Measurements from ENCODE around the gene GALNT11. TPM values are rescaled to one million over a fixed set of nuclear protein-coding genes. Genes with fewer than 3 reads are reported as not detected.

GALNT11 gene
- total RNA-seq, 1 experiment from 2014 or later = 15.1 TPM

DNA sequence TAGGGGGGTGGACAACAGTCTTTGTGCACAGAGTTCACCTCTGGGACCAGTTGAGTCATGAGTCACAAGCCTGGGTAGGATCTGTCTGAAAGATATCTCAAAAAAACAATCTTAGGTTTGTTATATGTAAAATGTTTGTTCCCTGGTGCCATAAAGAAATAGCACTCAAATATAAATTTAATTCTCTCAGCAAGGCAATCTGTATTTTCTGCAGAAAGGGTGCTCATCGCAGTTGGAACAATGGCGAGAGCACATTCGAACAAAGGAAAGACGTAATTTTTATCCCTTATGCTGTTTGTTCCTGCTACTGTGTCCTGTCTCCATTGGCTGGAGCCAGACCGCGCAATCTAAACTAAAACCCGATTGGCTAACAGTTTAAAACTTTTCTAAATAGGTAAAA, 63.7 kb downstream of the GALNT11 start:
- H3K9me3 Mint-ChIP-seq (ENCODE audit: unreplicated experiment) = peaks cover 7% of the 10 kb centered on the region
- no TSS peak for BruUV-seq (replicated peaks)
- ChIA-PET POLR2A (no interaction called here), CTCF (no interaction called here)
- TF ChIP-seq, protein P1, sequence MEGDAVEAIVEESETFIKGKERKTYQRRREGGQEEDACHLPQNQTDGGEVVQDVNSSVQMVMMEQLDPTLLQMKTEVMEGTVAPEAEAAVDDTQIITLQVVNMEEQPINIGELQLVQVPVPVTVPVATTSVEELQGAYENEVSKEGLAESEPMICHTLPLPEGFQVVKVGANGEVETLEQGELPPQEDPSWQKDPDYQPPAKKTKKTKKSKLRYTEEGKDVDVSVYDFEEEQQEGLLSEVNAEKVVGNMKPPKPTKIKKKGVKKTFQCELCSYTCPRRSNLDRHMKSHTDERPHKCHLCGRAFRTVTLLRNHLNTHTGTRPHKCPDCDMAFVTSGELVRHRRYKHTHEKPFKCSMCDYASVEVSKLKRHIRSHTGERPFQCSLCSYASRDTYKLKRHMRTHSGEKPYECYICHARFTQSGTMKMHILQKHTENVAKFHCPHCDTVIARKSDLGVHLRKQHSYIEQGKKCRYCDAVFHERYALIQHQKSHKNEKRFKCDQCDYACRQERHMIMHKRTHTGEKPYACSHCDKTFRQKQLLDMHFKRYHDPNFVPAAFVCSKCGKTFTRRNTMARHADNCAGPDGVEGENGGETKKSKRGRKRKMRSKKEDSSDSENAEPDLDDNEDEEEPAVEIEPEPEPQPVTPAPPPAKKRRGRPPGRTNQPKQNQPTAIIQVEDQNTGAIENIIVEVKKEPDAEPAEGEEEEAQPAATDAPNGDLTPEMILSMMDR (IDR thresholded peaks at IDR 0.05; ENCODE audit: unreplicated experiment) = no peak
- no peaks in the 10 kb centered on the region for H3K27me3 Mint-ChIP-seq (ENCODE audit: insufficient read depth, unreplicated experiment)
- DNase-seq (ENCODE audit: unreplicated experiment) = no peak
- no peak overlapping the region for H3K4me3 Mint-ChIP-seq (ENCODE audit: unreplicated experiment)
- intact Hi-C loops (cut with micrococcal nuclease) = no loop called here
- no peak overlapping the region for H3K27ac Mint-ChIP-seq (ENCODE audit: low read depth, unreplicated experiment)
- H3K4me1 Mint-ChIP-seq (ENCODE audit: insufficient read depth, unreplicated experiment) = peaks cover 10% of the 10 kb centered on the region
- no peaks in the 10 kb centered on the region for H3K36me3 Mint-ChIP-seq (ENCODE audit: insufficient read depth, unreplicated experiment)

DNA sequence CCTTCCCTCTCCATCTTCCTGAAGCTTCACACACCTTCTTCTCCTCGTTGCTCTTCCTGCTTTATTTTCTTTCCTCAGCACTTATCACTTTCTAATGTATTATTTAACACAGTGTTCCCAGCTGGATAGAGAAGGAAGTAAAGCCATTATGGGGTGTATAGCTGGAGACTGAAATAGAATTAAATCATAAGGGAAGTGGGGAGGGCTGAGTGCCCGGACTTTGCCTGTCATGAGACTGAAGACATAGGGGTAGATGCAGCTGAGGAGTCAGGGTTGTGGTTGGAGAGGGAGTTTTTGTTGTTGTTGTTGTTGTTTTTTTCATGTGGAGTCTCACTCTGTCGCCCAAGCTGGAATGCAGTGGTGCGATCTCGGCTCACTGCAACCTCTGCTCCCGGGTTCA, 65.3 kb downstream of the GALNT11 start:
- TF ChIP-seq, protein P1 (IDR thresholded peaks at IDR 0.05; ENCODE audit: unreplicated experiment) = no peak
- intact Hi-C loops (cut with micrococcal nuclease) = no loop called here
- H3K27me3 Mint-ChIP-seq (ENCODE audit: insufficient read depth, unreplicated experiment) = no peaks in the 10 kb centered on the region
- H3K27ac Mint-ChIP-seq (ENCODE audit: low read depth, unreplicated experiment) = no peak overlapping the region
- DNase-seq (ENCODE audit: unreplicated experiment) = no peak
- ChIA-PET CTCF (interaction anchor here (0.6 kb wide), 2 partner anchors 740 to 798 kb away, joined by 3 read pairs; no protein-coding TSS in a partner anchor), POLR2A (no interaction called here)
- peaks cover 10% of the 10 kb centered on the region for H3K4me1 Mint-ChIP-seq (ENCODE audit: insufficient read depth, unreplicated experiment)
- H3K36me3 Mint-ChIP-seq (ENCODE audit: insufficient read depth, unreplicated experiment) = no peaks in the 10 kb centered on the region
- peaks cover 7% of the 10 kb centered on the region for H3K9me3 Mint-ChIP-seq (ENCODE audit: unreplicated experiment)
- H3K4me3 Mint-ChIP-seq (ENCODE audit: unreplicated experiment) = no peak overlapping the region
- BruUV-seq (replicated peaks) = no TSS peak

DNA sequence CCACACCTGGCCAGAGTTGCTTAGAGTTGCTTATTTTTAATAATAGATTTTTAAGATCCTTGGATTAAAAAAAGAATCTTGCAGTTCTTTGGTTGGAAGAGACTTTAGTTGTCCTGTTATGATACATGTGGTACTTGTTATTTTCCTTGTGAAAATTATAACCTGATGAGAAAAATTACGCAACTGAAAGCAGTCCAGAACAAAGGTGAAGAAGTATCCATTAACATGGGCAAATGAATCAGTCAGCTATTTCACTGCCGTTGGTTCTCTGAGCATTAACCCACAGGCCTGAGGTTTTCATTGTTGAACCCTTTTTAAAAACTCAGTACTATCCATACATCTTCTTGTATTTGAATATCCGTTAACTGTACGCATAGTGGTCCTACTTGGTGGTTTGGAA, 68.2 kb downstream of the GALNT11 start:
- no TSS peak for BruUV-seq (replicated peaks)
- Mint-ChIP-seq H3K9me3 (ENCODE audit: unreplicated experiment) (peaks cover 4% of the 10 kb centered on the region), H3K27ac (ENCODE audit: low read depth, unreplicated experiment) (no peak overlapping the region), H3K36me3 (ENCODE audit: insufficient read depth, unreplicated experiment) (peaks cover 5% of the 10 kb centered on the region), H3K4me3 (ENCODE audit: unreplicated experiment) (no peak overlapping the region), H3K4me1 (ENCODE audit: insufficient read depth, unreplicated experiment) (peaks cover 4% of the 10 kb centered on the region), H3K27me3 (ENCODE audit: insufficient read depth, unreplicated experiment) (no peaks in the 10 kb centered on the region)
- ChIA-PET POLR2A (interaction anchor here (0.7 to 1.1 kb wide), 4 partner anchors 9 to 13 kb away, joined by 3 to 5 read pairs (median 3); no protein-coding TSS in a partner anchor), CTCF (interaction anchor here (0.9 kb wide), 1 partner anchor 45 kb away, joined by 3 read pairs; no protein-coding TSS in a partner anchor)
- TF ChIP-seq, protein P1 (IDR thresholded peaks at IDR 0.05; ENCODE audit: unreplicated experiment) = no peak
- intact Hi-C loops (cut with micrococcal nuclease) = no loop called here
- DNase-seq (ENCODE audit: unreplicated experiment) = no peak

DNA sequence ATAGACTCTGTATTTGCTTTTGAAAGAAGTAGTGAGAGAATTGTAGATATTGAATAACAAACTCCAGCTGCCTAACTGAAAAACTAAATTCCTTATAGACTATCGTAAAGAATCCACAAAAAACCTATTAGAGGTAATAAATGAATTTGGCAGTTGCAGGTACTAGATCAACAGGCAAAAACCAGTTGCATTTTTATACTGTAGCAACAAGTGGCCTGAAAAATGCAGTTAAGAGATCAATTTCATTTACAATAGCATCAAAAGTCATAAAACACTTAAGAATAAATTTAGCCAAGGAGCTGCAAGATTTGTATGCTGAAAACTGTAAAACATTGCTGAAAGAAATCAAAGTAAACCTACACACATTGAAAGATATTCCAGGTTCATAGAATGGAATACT, 70.3 kb downstream of the GALNT11 start:
- no peak overlapping the region for H3K4me3 Mint-ChIP-seq (ENCODE audit: unreplicated experiment)
- BruUV-seq (replicated peaks) = no TSS peak
- DNase-seq (ENCODE audit: unreplicated experiment) = no peak
- POLR2A ChIA-PET = interaction anchor here (1.5 kb wide), 1 partner anchor 10 kb away, joined by 3 read pairs; no protein-coding TSS in a partner anchor
- TF ChIP-seq, protein P1 (IDR thresholded peaks at IDR 0.05; ENCODE audit: unreplicated experiment) = no peak
- H3K36me3 Mint-ChIP-seq (ENCODE audit: insufficient read depth, unreplicated experiment) = peaks cover 13% of the 10 kb centered on the region
- no peak overlapping the region for H3K27ac Mint-ChIP-seq (ENCODE audit: low read depth, unreplicated experiment)
- intact Hi-C loops (cut with micrococcal nuclease) = no loop called here
- no peaks in the 10 kb centered on the region for H3K27me3 Mint-ChIP-seq (ENCODE audit: insufficient read depth, unreplicated experiment)
- CTCF ChIA-PET = interaction anchor here (1.0 kb wide), 1 partner anchor 10 kb away, joined by 3 read pairs; no protein-coding TSS in a partner anchor
- no peaks in the 10 kb centered on the region for H3K9me3 Mint-ChIP-seq (ENCODE audit: unreplicated experiment)
- H3K4me1 Mint-ChIP-seq (ENCODE audit: insufficient read depth, unreplicated experiment) = peaks cover 4% of the 10 kb centered on the region
